NB4 (cell line): ENCODE data around the gene GJA3.
A peak's percentile ranks its signal among the peaks of the same experiment; 100 is the strongest.

Experiments used
- DNase-seq: peaks from one replicate; pipeline ENCODE4 v3.0.0; 2010; ENCODE audit warnings: low read depth
- H3K4me3 ChIP-seq: one replicate; pipeline ENCODE4 v1.5.1; 2011; ENCODE audit warnings: mild to moderate bottlenecking, low read depth, low read length, moderate library complexity
- MYC ChIP-seq: IDR thresholded peaks from 2 replicates; pipeline ENCODE4 v1.6.1; 2011; ENCODE audit warnings: low read depth, low read length
- POLR2A ChIP-seq: IDR thresholded peaks from 2 replicates; pipeline ENCODE4 v1.6.1; 2011; ENCODE audit warnings: mild to moderate bottlenecking; ENCODE audit not compliant: insufficient read length; ENCODE audit errors: extremely low read depth
- TF ChIP-seq, protein P1 (sequence below): IDR thresholded peaks from one replicate; pipeline ENCODE4 v1.5.1; 2012; ENCODE audit warnings: low read depth, low read length
- TF ChIP-seq, protein P2 (sequence below): IDR thresholded peaks from 2 replicates; pipeline ENCODE4 v1.6.1; 2011; ENCODE audit warnings: low read depth, low read length

GJA3 gene

DNA sequence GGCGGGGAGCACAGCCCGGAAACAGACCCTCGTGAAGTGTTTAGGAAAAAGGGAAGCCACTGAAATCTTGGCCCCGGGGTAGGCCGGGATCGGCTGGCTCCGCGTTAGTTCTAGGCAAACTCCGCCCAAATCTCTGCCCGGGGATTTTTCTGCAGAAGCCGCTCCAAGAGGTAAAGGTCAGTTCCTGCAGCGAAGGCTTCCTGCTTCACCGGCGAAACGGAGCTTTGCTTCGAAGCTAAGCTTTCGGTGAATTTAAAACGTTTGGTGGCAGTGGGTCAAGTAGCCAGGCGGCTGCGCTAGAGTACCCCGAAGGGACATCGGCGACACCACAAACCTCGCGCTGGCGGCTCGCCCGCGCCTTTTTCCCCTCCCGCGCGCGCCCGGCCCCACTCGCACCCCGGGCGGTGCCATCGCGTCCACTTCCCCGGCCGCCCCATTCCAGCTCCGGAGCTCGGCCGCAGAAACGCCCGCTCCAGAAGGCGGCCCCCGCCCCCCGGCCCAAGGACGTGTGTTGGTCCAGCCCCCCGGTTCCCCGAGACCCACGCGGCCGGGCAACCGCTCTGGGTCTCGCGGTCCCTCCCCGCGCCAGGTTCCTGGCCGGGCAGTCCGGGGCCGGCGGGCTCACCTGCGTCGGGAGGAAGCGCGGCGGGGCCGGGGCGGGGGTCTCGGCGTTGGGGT is 31.4 kb upstream of the GJA3 start:
- peak; percentile 54 for DNase-seq
- no peak for TF ChIP-seq MYC
- H3K4me3 ChIP-seq = peak overlapping the region; percentile 6

DNA sequence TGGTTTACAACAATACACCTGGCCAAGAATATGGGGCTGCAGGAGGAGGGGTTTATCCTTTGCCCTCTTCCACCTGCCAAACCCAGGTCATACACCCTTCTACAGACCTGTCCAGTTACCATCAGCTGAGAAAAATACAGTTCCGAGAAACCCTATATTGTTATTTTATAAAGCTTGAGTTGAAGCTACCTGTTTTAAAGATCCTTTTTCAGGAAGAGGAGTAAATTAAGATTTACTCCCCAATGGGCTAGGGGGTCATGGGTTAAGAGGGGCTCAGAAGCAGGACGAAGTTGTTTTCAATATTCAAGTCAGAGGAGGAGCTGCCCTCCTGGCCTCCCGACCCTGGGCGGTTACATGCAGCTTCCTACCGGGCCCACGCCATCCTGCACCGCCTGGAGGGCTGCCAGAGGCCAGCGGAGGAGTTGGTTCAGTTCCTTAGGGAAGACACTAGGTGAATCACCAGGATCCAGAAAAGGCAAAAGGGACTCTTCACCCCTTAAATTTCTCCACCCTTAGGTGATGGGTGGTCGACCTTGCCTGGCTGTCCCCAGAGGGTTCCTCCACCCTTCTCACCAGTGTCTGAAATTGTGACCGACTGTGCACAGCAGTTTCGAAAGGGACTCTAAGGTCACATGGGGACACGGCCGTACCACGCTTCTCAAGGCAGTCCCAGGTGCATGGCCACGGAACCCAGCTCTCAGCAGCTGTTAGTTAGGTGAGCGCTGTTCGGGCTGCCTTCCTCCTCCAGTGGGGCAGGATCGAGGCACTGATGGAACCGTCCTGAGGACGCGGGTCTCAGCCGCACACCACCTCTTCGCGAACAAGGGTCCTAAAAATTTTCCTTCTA is 30.7 kb upstream of the GJA3 start:
- peak; percentile 47 for DNase-seq
- H3K4me3 ChIP-seq = no peak overlapping the region
- TF ChIP-seq, protein P1, sequence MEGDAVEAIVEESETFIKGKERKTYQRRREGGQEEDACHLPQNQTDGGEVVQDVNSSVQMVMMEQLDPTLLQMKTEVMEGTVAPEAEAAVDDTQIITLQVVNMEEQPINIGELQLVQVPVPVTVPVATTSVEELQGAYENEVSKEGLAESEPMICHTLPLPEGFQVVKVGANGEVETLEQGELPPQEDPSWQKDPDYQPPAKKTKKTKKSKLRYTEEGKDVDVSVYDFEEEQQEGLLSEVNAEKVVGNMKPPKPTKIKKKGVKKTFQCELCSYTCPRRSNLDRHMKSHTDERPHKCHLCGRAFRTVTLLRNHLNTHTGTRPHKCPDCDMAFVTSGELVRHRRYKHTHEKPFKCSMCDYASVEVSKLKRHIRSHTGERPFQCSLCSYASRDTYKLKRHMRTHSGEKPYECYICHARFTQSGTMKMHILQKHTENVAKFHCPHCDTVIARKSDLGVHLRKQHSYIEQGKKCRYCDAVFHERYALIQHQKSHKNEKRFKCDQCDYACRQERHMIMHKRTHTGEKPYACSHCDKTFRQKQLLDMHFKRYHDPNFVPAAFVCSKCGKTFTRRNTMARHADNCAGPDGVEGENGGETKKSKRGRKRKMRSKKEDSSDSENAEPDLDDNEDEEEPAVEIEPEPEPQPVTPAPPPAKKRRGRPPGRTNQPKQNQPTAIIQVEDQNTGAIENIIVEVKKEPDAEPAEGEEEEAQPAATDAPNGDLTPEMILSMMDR = no peak
- no peak for TF ChIP-seq POLR2A
- TF ChIP-seq, protein P2, sequence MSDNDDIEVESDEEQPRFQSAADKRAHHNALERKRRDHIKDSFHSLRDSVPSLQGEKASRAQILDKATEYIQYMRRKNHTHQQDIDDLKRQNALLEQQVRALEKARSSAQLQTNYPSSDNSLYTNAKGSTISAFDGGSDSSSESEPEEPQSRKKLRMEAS = no peak
- TF ChIP-seq MYC = no peak

DNA sequence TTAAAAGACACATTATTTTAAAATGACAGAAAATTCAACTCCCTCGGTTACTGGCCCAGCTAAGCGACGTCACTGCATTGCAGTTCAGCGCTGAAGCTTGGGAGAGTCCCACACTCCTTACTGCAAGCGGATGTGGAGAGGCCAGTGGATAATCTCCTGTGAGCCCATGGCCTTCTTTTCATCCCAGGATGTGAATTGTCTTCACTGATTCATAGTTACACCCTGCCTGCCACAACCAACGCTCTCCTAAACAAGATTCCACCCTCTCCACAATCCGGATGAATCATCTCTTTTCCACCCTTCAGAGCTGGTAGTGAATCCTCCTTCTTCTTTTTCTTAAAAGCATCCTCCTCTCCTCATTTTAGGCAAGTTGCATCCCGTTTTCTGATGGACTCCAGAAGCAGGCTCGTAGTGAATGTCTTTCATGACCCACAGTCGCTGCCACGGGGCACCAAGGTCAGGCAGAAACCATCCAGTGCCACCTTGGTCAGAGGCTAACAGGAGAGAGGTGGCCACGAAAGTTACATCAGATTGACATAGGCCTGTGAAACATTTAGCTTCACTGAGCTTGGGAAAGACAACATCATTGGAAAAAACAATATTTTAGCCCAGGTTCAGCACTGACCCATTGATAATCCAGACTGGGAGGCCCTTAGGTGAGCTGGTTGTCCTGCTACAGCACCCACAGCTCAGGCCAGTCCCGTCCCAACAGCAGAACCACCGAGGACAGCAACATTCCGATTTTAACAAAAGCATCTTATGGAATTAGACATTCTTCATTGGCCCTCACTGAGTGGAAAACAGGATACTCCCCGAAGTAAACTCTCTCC is 29.8 kb upstream of the GJA3 start:
- no peak for TF ChIP-seq POLR2A
- TF ChIP-seq, protein P1 = no peak
- TF ChIP-seq, protein P2 = no peak
- no peak for TF ChIP-seq MYC
- H3K4me3 ChIP-seq = no peak overlapping the region
- DNase-seq = no peak

DNA sequence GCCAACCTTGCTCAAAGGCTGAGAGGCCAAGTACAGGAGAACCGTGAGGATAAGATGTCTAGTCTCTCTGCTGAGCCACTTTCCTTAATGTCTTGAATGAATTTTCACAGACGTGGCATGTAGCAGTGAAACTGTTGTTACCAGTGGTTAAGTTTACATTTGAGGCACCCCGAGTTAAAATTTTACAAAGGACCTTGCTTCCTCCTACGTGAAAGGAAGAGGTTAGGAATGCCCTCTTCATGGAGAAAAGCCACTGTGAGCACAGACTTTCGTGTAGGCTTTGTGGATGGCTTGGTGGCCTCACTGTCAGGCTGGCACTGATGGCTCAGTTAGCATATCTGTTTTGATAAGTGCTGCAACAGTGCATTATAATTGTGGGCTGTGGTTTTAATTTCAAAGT is 29.2 kb upstream of the GJA3 start:
- no peak overlapping the region for H3K4me3 ChIP-seq
- TF ChIP-seq POLR2A = no peak
- TF ChIP-seq, protein P1 = no peak
- no peak for TF ChIP-seq MYC
- TF ChIP-seq, protein P2 = no peak
- no peak for DNase-seq

DNA sequence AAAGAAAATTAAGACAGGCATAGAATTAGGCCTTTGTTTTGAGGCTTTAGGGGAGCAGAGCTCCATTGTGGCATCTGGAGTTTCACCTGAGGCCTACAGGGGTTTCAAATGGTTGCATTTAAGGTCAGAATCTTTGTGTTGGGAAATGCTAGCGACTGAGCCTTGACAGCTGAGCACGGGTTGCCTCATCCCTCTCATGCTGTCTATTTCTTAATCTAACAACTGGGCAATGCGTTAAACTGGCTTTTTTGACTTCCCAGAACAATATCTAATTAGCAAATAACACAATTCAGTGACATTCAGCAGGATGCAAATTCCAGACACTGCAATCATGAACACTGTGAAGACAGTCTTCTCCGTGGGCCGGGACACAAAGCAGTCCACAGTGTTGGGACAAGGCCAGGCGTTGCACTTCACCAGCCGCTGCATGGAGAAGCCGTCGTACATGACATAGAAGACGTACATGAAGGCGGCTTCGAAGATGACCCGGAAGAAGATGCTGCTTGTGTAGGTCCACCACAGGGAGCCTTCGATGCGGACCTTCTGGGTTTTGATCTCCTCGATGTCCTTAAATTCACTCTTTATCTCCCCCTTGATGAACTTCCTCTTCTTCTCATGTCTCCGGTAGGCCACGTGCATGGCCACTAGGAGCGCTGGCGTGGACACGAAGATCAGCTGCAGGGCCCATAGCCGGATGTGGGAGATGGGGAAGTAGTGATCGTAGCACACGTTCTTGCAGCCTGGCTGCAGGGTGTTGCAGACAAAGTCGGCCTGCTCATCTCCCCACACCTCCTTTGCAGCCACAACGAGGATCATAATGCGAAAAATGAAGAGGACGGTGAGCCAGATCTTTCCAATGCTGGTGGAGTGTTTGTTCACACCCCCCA is 28.1 kb upstream of the GJA3 start:
- no peak overlapping the region for H3K4me3 ChIP-seq
- peak; percentile 93 for DNase-seq
- TF ChIP-seq, protein P1 = peak; percentile 79
- TF ChIP-seq, protein P2 = peak; percentile 90
- no peak for TF ChIP-seq POLR2A
- TF ChIP-seq MYC = peak; percentile 56
